Measurements from ENCODE around the gene PTPN6.

DNA sequence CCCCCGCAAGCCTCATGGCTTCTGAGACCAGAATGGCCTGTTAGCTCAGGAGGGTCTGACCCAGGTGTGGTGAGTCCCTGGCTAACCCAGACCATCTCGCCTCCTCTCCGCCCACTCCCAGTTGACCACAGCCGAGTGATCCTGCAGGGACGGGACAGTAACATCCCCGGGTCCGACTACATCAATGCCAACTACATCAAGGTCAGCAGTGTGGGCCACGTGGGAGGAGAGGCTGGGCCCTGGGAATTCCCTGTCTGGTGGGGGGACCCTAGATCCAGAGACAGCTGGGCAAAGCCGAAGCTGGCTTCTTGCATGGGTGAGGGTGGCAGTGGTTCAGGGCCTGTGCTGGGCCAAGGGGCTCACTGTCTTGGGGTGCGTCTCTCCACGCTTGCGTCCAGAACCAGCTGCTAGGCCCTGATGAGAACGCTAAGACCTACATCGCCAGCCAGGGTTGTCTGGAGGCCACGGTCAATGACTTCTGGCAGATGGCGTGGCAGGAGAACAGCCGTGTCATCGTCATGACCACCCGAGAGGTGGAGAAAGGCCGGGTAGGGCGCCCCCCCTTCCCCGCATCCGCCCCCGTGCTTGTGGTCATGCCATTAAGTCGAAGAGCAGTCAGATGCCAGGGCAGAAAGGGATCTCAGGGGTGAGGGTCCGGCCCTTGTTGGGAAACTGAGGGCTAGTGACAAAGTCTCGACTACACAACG is 5.0 kb downstream of the PTPN6 start:
- TF ChIP-seq, protein P1, sequence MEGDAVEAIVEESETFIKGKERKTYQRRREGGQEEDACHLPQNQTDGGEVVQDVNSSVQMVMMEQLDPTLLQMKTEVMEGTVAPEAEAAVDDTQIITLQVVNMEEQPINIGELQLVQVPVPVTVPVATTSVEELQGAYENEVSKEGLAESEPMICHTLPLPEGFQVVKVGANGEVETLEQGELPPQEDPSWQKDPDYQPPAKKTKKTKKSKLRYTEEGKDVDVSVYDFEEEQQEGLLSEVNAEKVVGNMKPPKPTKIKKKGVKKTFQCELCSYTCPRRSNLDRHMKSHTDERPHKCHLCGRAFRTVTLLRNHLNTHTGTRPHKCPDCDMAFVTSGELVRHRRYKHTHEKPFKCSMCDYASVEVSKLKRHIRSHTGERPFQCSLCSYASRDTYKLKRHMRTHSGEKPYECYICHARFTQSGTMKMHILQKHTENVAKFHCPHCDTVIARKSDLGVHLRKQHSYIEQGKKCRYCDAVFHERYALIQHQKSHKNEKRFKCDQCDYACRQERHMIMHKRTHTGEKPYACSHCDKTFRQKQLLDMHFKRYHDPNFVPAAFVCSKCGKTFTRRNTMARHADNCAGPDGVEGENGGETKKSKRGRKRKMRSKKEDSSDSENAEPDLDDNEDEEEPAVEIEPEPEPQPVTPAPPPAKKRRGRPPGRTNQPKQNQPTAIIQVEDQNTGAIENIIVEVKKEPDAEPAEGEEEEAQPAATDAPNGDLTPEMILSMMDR (IDR thresholded peaks at IDR 0.05) = no peak
- no peak for TF ChIP-seq POLR2A (IDR thresholded peaks at IDR 0.05)

Measured in tibial nerve (tissue), 3 donors.